Uterus (tissue), 2 donors: Measurements from ENCODE around the gene NSD2.

ENCODE experiments used
- CTCF ChIP-seq, 4 experiments: fragments of 200-600 bp in 2 of 4; fragments of 450-650 bp in 2 of 4; sonication (generic) in 2 of 4; IDR thresholded peaks; one replicate each; pipeline ENCODE4 v1.5.1; 2016 to 2019; ENCODE audit warnings: antibody characterized with exemption in 4 of 4, mild to moderate bottlenecking in 2 of 4, moderate library complexity in 1 of 4
- POLR2A ChIP-seq, 2 donors: fragments of 450-650 bp; IDR thresholded peaks; one replicate each; pipeline ENCODE4 v1.6.1; 2016; ENCODE audit warnings: antibody characterized with exemption in 2 of 2, mild to moderate bottlenecking in 1 of 2, moderate library complexity in 1 of 2

- no peak for TF ChIP-seq CTCF (IDR thresholded peaks at IDR 0.05)
- no peak for TF ChIP-seq POLR2A (IDR thresholded peaks at IDR 0.05)
These were observed 1.5 kb upstream of the NSD2 start for GRCh38 chr4:1869530-1870327.
